GM19193 (cell line): ENCODE measurements around the gene CRAMP1.

ENCODE experiments used
- POLR2A ChIP-seq: IDR thresholded peaks from 4 replicates; pipeline ENCODE4 v1.6.1; 2011; ENCODE audit not compliant: insufficient read depth, insufficient read length; ENCODE audit errors: extremely low read depth

The CRAMP1 gene

GRCh38 chr16:1656808-1657617 lies 44.9 kb downstream of the CRAMP1 start:
- no peak for TF ChIP-seq POLR2A

DNA sequence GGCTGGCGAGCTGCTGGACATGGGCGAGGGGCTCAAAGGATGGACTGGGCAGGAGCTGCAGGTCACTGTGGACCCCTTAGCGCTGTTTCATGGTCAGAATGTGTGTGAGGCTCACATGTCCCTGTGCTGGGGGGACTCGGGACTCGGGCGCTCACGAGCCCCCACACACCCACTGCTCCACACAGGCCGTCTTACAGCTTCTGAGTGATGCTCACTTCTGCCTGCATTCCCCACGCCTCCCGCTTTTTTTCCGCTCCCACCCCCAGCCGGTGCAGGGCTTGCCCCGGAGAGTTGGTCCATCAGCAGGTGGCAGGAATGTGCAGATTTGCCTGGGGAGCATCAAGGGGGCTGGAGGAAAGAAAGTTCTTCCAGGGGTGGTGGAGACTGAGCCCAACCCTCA lies 45.7 kb downstream of the CRAMP1 start:
- no peak for TF ChIP-seq POLR2A

- no peak for TF ChIP-seq POLR2A
Observed at GRCh38 chr16:1659031-1659430, 46.9 kb downstream of the CRAMP1 start.

DNA sequence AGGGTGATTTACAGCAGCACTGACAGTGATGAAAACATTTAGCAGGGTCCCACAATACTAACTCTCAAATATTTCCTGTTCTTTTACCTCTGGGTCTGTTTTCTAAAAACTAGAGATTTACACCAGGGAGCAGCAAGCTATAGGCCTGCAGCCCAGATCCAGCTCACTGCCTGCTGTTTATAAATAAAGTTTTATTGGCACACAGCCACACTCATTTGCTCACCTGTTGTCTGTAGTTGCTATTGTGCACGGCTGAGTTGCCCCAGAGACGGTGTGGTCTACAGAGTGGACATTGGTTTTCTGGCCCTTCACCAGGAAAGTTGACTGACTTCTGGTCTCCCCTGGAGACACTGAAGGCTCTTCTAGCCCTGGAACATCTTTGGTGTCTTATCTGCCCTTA lies 49.7 kb downstream of the CRAMP1 start:
- TF ChIP-seq POLR2A, result no peak

DNA sequence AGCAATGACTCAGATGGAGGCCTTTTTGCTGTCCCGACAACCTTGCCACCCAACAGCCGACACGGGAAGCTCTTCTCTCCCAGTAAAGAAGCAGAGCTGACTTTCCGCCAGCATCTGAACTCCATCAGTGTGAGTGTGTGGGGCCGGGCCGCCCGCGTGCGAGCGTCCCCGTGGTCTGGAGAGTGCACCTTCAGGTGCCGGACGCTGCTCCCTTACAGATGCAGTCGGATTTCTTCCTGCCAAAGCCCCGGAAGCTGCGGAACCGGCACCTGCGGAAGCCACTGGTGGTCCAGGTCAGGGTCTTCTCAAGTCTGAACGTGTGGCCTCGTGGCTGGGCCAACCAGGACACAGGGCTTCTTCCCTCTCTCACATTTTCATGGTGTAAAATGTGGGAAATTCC lies 50.4 kb downstream of the CRAMP1 start:
- TF ChIP-seq POLR2A, result no peak

GRCh38 chr16:1665829-1666228 lies 53.7 kb downstream of the CRAMP1 start:
- TF ChIP-seq POLR2A, result no peak

GRCh38 chr16:1666316-1666715 lies 54.2 kb downstream of the CRAMP1 start:
- TF ChIP-seq POLR2A, result no peak

DNA sequence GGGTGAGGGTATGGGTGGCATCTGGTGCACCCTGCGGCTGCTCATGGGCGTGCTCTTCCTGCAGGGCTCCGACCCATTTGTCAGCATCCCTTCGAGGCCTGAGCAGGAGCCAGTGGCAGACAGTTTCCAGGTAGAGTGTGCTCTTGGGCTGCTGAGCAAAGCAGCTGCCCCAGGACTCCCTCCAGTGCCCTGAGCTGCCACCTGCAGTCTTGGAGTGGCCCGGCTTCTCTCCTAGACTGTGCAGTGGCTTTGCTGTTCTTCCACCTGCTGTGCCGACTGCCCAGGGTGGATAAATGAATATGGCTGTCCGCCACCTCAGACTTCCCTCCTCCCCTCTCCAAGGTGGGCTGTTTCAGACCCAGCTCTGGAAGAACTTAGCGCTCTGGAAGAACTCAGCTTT lies 55.1 kb downstream of the CRAMP1 start:
- no peak for TF ChIP-seq POLR2A

DNA sequence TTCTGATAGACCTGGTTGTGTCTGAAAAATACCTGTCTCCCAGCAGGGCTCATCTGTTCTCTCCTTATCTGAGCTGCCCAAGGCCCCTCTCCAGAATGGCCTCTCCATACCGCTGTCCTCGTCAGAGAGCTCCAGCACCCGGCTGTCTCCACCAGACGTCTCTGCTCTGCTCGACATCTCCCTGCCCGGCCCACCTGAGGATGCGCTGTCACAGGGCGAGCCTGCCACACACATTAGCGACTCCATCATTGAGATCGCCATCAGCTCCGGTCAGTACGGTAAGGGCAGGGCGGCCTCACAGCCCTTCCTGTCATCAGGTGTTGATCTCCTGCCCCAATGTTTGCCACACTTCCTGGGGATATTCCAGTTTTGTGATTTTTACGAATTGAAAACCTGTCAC lies 55.8 kb downstream of the CRAMP1 start:
- no peak for TF ChIP-seq POLR2A

DNA sequence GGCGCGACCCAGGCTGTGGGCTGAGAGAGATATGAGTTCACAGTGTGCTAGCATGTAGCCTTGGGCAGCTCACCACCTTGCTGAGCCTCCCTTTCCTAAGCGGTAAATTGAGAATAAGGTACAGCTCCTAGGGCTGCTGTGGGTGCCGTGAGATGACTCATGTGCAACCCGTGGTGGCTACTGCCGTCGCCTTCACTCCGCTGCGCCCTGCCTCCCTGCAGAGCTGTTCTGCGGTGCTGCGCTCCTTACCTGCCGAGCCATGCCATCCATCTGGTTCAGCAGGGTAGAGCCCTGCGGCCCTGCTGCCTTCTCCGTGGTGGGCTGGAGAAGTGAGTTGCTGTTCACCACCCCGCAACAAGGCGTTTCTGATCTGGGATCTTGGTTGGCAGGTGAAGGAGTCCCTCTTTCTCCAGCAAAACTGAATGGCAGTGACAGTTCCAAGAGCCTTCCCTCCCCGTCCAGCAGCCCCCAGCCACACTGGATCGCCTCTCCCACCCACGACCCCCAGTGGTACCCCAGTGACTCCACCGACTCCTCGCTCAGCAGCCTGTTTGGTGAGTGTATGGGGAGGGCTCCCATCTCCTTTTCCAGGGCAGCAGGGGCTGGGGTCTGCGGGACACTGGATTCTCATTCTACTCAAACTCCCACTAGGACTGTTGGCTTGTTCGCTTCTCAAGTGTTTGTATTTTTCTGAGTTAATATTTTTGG lies 56.6 kb downstream of the CRAMP1 start:
- TF ChIP-seq POLR2A, result no peak

GRCh38 chr16:1669698-1670097 lies 57.5 kb downstream of the CRAMP1 start:
- no peak for TF ChIP-seq POLR2A

DNA sequence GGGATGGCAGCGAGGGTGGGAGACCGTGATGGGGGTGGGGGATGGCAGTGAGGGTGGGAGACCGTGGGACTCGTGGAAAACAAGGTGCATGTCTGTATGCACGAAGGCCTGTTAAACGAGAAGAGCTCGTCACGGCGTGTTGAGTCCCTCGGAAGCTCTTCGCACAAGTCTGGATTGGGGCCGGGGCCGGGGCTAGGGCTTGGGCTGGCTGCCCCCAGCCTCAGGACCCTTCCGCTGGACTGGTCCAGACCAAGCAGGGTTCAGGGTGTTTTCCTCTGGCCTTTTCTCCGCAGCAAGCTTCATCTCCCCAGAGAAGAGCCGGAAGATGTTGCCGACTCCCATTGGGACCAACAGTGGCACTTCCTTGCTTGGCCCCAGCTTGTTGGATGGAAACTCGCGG lies 58.2 kb downstream of the CRAMP1 start:
- no peak for TF ChIP-seq POLR2A

- no peak for TF ChIP-seq POLR2A
Observed at GRCh38 chr16:1670866-1671265, 58.7 kb downstream of the CRAMP1 start.

GRCh38 chr16:1673424-1674151 lies 61.4 kb downstream of the CRAMP1 start:
- TF ChIP-seq POLR2A, result no peak

DNA sequence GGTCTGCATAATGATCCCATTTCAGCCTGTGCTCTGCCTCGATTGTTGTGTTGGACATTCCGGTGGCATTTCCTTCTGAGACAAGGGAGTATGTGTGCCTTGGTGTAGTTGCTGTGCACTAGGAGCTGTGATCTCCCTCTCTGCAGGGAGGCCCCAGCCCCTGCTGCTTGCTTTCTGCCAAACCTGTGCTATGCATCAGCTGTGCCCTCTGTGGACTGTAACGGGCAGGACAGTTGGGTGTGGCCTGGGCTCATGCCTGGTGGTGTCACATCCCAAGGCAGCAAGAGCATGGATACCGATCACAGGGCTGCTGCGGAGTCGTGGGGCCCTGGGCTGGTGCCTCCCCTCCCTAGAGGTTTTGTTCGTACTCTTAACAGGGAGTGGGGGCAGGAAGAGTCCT lies 62.1 kb downstream of the CRAMP1 start:
- TF ChIP-seq POLR2A, result no peak
